Ishikawa (cell line): ENCODE measurements around the gene TAOK2.

ENCODE experiments used
- FOXM1 ChIP-seq: IDR thresholded peaks from 2 replicates; pipeline ENCODE4 v1.6.1; 2012; ENCODE audit warnings: low read depth, borderline replicate concordance
- RAD21 ChIP-seq: IDR thresholded peaks from 2 replicates; pipeline ENCODE4 v1.6.1; 2012; ENCODE audit warnings: low read depth
- TAF1 ChIP-seq: IDR thresholded peaks from 2 replicates; pipeline ENCODE4 v1.6.1; 2012; ENCODE audit warnings: low read depth, mild to moderate bottlenecking
- YY1 ChIP-seq: IDR thresholded peaks from 2 replicates; pipeline ENCODE4 v1.6.1; 2012; ENCODE audit warnings: low read depth
- TF ChIP-seq, protein P1 (sequence below): IDR thresholded peaks from 2 replicates; pipeline ENCODE4 v1.6.1; 2012
- TF ChIP-seq, protein P2 (sequence below): IDR thresholded peaks from 2 replicates; pipeline ENCODE4 v1.6.1; 2012
- TF ChIP-seq, protein P3 (sequence below): IDR thresholded peaks from 2 replicates; pipeline ENCODE4 v1.6.1; 2012; ENCODE audit warnings: low read depth, mild to moderate bottlenecking

DNA sequence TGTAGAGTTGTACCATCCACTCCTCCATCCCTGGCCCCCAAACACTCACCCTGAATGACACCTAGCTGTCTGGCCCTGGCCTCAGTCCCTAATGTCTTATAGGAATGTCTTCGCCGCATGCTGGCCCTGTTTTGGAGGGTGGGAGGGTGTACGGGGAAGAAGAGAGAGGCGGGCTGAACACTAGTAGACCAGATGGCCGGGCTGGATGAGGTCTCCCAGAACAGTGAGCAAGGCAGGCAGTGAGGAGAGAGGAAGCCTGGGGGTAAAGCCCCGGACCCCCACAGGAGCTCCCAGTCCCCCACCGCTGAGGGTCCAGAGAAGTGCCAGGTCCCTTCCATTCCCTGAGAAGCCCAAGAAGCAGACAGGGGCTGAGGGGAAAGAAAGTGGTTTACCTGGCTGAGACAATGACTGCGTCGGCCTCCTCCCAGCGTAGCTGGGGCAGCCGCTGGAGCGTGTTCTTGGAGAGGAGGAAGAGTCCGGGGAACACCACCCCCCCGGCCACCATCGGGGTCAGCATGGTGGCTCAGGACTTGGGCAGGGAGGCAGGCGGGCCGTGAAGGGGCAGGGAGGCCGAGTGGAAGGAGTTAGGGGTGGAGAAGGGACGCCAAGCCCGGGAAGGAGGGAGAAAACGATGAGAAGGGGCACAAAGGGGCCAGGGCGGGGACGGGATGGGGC, 56.5 kb downstream of the TAOK2 start:
- no peak for TF ChIP-seq RAD21
- TF ChIP-seq, protein P1, sequence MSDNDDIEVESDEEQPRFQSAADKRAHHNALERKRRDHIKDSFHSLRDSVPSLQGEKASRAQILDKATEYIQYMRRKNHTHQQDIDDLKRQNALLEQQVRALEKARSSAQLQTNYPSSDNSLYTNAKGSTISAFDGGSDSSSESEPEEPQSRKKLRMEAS: no peak
- TF ChIP-seq, protein P2, sequence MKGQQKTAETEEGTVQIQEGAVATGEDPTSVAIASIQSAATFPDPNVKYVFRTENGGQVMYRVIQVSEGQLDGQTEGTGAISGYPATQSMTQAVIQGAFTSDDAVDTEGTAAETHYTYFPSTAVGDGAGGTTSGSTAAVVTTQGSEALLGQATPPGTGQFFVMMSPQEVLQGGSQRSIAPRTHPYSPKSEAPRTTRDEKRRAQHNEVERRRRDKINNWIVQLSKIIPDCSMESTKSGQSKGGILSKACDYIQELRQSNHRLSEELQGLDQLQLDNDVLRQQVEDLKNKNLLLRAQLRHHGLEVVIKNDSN: no peak
- TF ChIP-seq YY1: no peak
- no peak for TF ChIP-seq TAF1
- TF ChIP-seq FOXM1: no peak
- TF ChIP-seq, protein P3, sequence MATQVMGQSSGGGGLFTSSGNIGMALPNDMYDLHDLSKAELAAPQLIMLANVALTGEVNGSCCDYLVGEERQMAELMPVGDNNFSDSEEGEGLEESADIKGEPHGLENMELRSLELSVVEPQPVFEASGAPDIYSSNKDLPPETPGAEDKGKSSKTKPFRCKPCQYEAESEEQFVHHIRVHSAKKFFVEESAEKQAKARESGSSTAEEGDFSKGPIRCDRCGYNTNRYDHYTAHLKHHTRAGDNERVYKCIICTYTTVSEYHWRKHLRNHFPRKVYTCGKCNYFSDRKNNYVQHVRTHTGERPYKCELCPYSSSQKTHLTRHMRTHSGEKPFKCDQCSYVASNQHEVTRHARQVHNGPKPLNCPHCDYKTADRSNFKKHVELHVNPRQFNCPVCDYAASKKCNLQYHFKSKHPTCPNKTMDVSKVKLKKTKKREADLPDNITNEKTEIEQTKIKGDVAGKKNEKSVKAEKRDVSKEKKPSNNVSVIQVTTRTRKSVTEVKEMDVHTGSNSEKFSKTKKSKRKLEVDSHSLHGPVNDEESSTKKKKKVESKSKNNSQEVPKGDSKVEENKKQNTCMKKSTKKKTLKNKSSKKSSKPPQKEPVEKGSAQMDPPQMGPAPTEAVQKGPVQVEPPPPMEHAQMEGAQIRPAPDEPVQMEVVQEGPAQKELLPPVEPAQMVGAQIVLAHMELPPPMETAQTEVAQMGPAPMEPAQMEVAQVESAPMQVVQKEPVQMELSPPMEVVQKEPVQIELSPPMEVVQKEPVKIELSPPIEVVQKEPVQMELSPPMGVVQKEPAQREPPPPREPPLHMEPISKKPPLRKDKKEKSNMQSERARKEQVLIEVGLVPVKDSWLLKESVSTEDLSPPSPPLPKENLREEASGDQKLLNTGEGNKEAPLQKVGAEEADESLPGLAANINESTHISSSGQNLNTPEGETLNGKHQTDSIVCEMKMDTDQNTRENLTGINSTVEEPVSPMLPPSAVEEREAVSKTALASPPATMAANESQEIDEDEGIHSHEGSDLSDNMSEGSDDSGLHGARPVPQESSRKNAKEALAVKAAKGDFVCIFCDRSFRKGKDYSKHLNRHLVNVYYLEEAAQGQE: no peak
